Stomach (tissue), 4 donors: ENCODE measurements around the gene STON2.

Experiments used
- CTCF ChIP-seq, 7 experiments: fragments of 450-650 bp in 4 of 7; fragments of 200-600 bp in 3 of 7; sonication (generic) in 3 of 7; IDR thresholded peaks; one replicate each; pipeline ENCODE4 v1.5.1; 2016 to 2019; ENCODE audit warnings: antibody characterized with exemption in 7 of 7, control low read depth in 2 of 7, mild to moderate bottlenecking in 1 of 7
- POLR2A ChIP-seq, 4 donors: fragments of 450-650 bp; IDR thresholded peaks; one replicate each; pipeline ENCODE4 v1.6.1; 2016; ENCODE audit warnings: antibody characterized with exemption in 4 of 4, control low read depth in 2 of 4, mild to moderate bottlenecking in 1 of 4, moderate library complexity in 1 of 4
- POLR2AphosphoS5 ChIP-seq, 3 donors: sonication (generic); formaldehyde crosslinking; IDR thresholded peaks; one replicate each; pipeline ENCODE4 v1.6.1; 2016; ENCODE audit warnings: antibody characterized with exemption in 3 of 3

DNA sequence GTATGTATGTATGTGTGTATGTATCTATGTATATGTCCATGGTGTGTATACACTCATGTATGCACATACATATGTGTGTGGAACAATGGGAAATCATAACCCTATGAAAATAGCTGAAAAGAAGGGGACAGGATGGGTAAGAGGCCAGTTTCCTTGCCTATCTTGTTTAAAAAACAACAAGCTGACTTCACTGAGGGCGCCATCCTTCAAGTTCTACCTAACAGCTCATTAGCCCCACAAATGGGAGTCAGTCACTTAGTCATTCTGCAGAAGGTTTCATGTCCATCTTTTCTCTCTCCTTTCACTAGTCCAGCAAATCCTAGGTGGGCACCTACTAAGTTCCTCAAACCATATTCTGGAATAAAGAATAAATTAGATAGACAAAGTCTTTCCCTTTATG, 14.7 kb downstream of the STON2 start:
- TF ChIP-seq CTCF (IDR thresholded peaks at IDR 0.05) (no peak), POLR2A (IDR thresholded peaks at IDR 0.05) (no peak), POLR2AphosphoS5 (IDR thresholded peaks at IDR 0.05) (no peak)
